Mucosa of descending colon (tissue), 3 donors: Measurements from ENCODE around the gene TBC1D9. TPM values are rescaled to one million over a fixed set of nuclear protein-coding genes. Genes with fewer than 3 reads are reported as not detected.

Experiments used
- ATAC-seq: fragments of 200-7000 bp; cut with Tn5 transposase; one replicate; pipeline ENCODE4 v1.9.1; 2020; ENCODE audit warnings: mild to moderate bottlenecking, moderate library complexity
- DNase-seq, 3 donors: peaks; one replicate each; pipeline ENCODE4 v3.0.0-alpha.2; 2020
- H3K36me3 ChIP-seq: fragments of 200-600 bp; one replicate; pipeline ENCODE4 v1.8.0; 2021; ENCODE audit warnings: low read depth, mild to moderate bottlenecking
- H3K4me1 ChIP-seq: fragments of 200-600 bp; one replicate; pipeline ENCODE4 v1.8.0; 2021; ENCODE audit warnings: low read depth, mild to moderate bottlenecking
- H3K4me3 ChIP-seq: fragments of 200-600 bp; one replicate; pipeline ENCODE4 v1.8.0; 2021; ENCODE audit warnings: mild to moderate bottlenecking
- H3K9me3 ChIP-seq: fragments of 200-600 bp; one replicate; pipeline ENCODE4 v1.8.0; 2021; ENCODE audit warnings: mild to moderate bottlenecking
- intact Hi-C, 2 donors: fragments of 100-400 bp; cut with DNase I in 1 of 2; cut with micrococcal nuclease in 1 of 2; formaldehyde crosslinking; loops; one replicate each; pipeline versions ENCODE4 v1.11.0 to v1.11.1; 2022; cut with DNase I, micrococcal nuclease
- total RNA-seq, 3 donors: library from RNA; stranded (reverse); fragmentation: NEBNext Ultra II Directional in 2 of 3; extraction: Animal tissue kit (Norgen Biotek cat#: 25700) in 2 of 3; gene quantifications; one replicate each; pipeline versions ENCODE4 v1.2.1 to v1.2.4, GENCODE V29; 2021 to 2023
- TF ChIP-seq, protein P1 (sequence below): fragments of 200-600 bp; IDR thresholded peaks from one replicate; pipeline ENCODE4 v1.8.0; 2022; ENCODE audit warnings: antibody characterized with exemption, mild to moderate bottlenecking
- donor health status: DM: no; HTN: no; CAD: no; lungs with moderate emphysema.
- donor health status: DM: no; HTN: no; CAD: no.
- donor health status: DM: no; HTN: yes; CAD: no.

TBC1D9 gene
- total RNA-seq, 3 donors from 2014 or later: 9.1 to 20.2 (median 11.6) TPM

DNA sequence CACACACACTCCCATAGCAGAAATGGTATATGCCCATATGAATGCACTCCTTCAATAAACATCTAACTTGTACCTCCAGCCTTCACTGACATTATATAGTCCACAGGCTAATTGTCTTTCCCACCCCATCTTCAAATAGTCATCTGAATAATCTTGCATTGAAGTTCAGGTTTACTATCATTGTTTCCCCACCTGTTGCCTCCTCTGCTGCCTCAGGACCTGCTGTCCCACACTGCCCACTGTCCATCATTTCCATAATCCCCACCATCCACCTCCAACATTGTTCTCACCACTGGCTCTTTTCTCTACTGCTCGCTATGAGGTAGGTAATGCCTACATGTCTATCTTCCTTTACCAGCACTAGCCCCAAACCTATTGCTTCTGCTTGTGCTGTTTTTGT lies 66.1 kb downstream of the TBC1D9 start:
- Histone ChIP-seq H3K9me3 (no peaks in the 10 kb centered on the region), H3K36me3 (no peaks in the 10 kb centered on the region), H3K4me1 (no peaks in the 10 kb centered on the region), H3K4me3 (no peak overlapping the region)
- intact Hi-C loops: no loop called here
- TF ChIP-seq, protein P1, sequence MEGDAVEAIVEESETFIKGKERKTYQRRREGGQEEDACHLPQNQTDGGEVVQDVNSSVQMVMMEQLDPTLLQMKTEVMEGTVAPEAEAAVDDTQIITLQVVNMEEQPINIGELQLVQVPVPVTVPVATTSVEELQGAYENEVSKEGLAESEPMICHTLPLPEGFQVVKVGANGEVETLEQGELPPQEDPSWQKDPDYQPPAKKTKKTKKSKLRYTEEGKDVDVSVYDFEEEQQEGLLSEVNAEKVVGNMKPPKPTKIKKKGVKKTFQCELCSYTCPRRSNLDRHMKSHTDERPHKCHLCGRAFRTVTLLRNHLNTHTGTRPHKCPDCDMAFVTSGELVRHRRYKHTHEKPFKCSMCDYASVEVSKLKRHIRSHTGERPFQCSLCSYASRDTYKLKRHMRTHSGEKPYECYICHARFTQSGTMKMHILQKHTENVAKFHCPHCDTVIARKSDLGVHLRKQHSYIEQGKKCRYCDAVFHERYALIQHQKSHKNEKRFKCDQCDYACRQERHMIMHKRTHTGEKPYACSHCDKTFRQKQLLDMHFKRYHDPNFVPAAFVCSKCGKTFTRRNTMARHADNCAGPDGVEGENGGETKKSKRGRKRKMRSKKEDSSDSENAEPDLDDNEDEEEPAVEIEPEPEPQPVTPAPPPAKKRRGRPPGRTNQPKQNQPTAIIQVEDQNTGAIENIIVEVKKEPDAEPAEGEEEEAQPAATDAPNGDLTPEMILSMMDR: no peak
- no peak for DNase-seq
- no peak for ATAC-seq

DNA sequence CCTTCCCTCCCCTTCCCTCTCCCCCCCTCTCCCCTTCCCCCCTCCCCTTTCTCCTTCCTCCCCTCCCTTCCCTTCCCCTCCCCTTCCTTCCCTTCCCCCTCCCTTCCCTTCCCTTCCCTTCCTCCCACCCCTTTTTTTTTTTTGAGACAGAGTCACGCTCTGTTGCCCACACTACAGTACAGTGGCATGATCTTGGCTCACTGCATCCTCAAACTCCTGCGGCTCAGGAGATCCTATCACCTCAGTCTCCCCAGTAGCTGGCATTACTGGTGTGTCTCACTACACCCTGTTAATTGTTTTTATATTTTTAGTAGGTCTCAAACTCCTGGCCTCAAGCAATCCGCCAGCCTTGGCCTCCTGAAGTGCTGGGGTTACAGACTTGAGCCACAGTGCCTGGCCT lies 66.6 kb downstream of the TBC1D9 start:
- no peaks in the 10 kb centered on the region for H3K36me3 ChIP-seq
- intact Hi-C loops: no loop called here

GRCh38 chr4:140688711-140689598 lies 67.2 kb downstream of the TBC1D9 start:
- Histone ChIP-seq H3K4me1 (no peaks in the 10 kb centered on the region), H3K9me3 (no peaks in the 10 kb centered on the region), H3K4me3 (no peak overlapping the region), H3K36me3 (no peaks in the 10 kb centered on the region)
- TF ChIP-seq, protein P1: no peak
- intact Hi-C loops: no loop called here
- DNase-seq: no peak
- no peak for ATAC-seq

More for the DNA sequence above, 66.6 kb downstream of the TBC1D9 start:
- TF ChIP-seq, protein P1: no peak
- Histone ChIP-seq H3K9me3 (no peaks in the 10 kb centered on the region), H3K4me3 (no peak overlapping the region), H3K4me1 (no peaks in the 10 kb centered on the region)
- DNase-seq: no peak
- no peak for ATAC-seq

- DNase-seq (no peak), ATAC-seq (no peak)
- H3K9me3 ChIP-seq: no peaks in the 10 kb centered on the region
- H3K4me3 ChIP-seq: no peak overlapping the region
- intact Hi-C loops: no loop called here
- H3K36me3 ChIP-seq: no peaks in the 10 kb centered on the region
- TF ChIP-seq, protein P1: no peak
- H3K4me1 ChIP-seq: no peaks in the 10 kb centered on the region
Observed at GRCh38 chr4:140686796-140687195, 69.4 kb downstream of the TBC1D9 start.

- DNase-seq (no peak), ATAC-seq (no peak)
- TF ChIP-seq, protein P1: no peak
- Histone ChIP-seq H3K36me3 (no peaks in the 10 kb centered on the region), H3K4me1 (no peaks in the 10 kb centered on the region), H3K4me3 (no peak overlapping the region), H3K9me3 (no peaks in the 10 kb centered on the region)
- intact Hi-C loops: no loop called here
Observed at GRCh38 chr4:140684314-140684713, 71.9 kb downstream of the TBC1D9 start.
